Vagina (tissue), 2 donors: ENCODE measurements around the gene BRINP2.

ENCODE experiments used
- CTCF ChIP-seq, 3 experiments: fragments of 450-650 bp in 2 of 3; fragments of 200-600 bp in 1 of 3; sonication (generic) in 1 of 3; IDR thresholded peaks; one replicate each; pipeline ENCODE4 v1.5.1; 2017 to 2019; ENCODE audit warnings: antibody characterized with exemption in 3 of 3, mild to moderate bottlenecking in 2 of 3, moderate library complexity in 2 of 3
- POLR2A ChIP-seq, 2 donors: fragments of 450-650 bp; IDR thresholded peaks; one replicate each; pipeline ENCODE4 v1.6.1; 2017; ENCODE audit warnings: antibody characterized with exemption in 2 of 2, mild to moderate bottlenecking in 2 of 2, moderate library complexity in 2 of 2
- POLR2AphosphoS5 ChIP-seq, 2 donors: sonication (generic); formaldehyde crosslinking; IDR thresholded peaks; one replicate each; pipeline ENCODE4 v1.9.0; 2017; ENCODE audit warnings: antibody characterized with exemption in 2 of 2, mild to moderate bottlenecking in 2 of 2, low read depth in 1 of 2; ENCODE audit not compliant: insufficient read depth in 1 of 2

- TF ChIP-seq POLR2A (IDR thresholded peaks at IDR 0.05) (no peak), CTCF (IDR thresholded peaks at IDR 0.05) (no peak), POLR2AphosphoS5 (IDR thresholded peaks at IDR 0.05; ENCODE audit: insufficient read depth in 1 of 2, low read depth in 1 of 2) (no peak)
These were observed 40.3 kb upstream of the BRINP2 start for GRCh38 chr1:177130451-177130945.
